Posterior cingulate gyrus (tissue), 11 donors: ENCODE measurements around the gene TEC.

Source experiments
- DNase-seq, 10 donors: peaks; one replicate each; pipeline versions ENCODE4 v3.0.0 to v3.0.0-alpha.2; 2020 to 2021; ENCODE audit warnings: mixed read lengths in 3 of 10
- intact Hi-C: fragments of 100-400 bp; cut with DNase I; formaldehyde crosslinking; loops from one replicate; pipeline ENCODE4 v1.15.1; 2023

Gene TEC

GRCh38 chr4:48129307-48130014 is 140.2 kb downstream of the TEC start:
- intact Hi-C loops, result no loop called here
- DNase-seq, result no peak

DNA sequence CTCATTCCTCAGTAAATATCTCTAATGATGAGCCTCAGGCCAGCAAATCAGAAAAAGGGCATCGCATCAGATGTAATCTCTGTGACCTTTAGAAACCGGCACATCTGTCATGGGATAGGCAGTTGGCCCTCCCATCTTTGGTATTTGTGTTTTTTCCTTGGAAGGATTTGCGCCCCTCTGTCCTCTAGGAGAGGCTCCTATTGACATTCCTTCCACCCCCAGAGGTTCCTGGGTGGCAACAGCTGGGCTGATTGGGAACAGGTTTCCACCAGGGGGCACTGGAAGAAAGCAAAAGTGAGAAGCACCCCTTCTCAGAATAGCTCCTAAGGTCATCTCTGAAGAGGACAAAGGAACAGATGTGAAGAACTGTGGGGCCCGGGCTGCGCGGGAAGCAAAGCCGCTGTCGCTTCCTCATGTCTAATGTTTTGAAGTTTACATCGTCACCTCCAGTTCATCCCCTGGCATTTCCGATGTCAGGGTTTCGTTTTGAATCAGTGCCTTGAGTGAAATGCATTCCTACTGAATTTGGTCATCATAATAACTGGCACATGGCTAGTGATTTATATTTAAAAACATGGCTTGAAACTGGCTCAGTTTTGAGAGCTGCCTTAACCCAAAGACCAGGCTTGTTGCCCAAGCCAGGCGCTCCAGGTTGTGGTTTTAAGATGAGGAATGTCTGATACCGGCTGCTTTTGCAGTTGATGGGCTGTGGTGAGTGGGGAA is 141.8 kb downstream of the TEC start:
- intact Hi-C loops, result no loop called here
- peak in 3 of 10 donors; percentile 10 to 33 (median 20) for DNase-seq

GRCh38 chr4:48127231-48127630 is 142.4 kb downstream of the TEC start:
- no peak for DNase-seq
- intact Hi-C loops, result no loop called here

DNA sequence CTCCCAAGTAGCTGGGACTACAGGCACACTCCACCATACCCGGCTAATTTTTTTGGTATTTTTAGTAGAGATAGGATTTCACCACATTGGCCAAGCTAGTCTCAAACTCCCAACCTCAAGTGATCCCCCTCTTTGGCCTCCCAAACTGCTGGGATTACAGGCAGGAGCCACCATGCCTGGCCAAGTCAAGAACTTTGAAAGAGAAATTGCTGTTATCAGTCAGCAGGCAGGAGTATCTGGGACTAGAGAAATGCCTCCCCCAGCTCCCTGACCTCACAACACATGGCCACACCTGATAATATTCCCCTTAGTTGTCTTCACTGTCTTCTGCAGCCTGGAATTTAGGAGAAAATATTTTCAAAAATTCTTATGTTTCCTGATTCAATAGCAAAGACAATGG is 143.0 kb downstream of the TEC start:
- intact Hi-C loops, result no loop called here
- no peak for DNase-seq

DNA sequence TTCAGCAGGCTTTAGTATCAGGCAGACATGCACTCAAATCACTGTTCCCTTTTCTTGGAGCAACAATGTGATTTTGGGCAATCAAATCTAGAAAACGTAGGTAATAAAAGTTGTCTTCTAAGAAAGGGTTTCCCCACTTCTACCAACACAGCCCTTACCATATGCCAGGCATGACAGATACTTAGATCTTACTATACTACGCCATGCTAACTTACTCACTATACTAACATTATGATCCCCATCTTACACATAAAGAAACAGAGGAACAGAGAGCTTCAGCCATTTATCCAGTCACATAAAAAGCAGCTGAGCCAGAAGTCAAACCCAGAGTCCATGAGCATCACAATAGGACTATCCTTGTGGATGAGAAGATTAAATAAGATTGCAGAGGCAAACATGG is 144.8 kb downstream of the TEC start:
- intact Hi-C loops, result no loop called here
- DNase-seq, result no peak

DNA sequence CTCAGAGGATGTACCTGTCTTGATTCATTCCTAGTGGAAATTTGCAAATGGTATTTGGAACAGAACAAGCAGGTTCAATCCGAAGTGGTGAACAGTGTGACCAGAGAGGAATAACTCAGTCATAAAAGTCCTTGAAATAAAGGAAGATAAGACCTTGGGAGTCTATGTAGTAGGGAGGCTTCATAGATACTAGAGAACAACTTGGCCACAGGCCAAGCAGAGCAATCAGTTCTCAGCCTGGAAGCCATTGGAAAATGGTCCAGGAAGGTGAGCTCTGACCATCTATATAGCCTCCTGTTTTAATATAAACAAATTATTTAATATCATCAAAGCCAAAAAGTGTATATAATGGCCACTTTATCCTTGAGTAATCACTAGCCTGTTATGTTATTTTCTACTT is 146.9 kb downstream of the TEC start:
- intact Hi-C loops, result no loop called here
- no peak for DNase-seq

DNA sequence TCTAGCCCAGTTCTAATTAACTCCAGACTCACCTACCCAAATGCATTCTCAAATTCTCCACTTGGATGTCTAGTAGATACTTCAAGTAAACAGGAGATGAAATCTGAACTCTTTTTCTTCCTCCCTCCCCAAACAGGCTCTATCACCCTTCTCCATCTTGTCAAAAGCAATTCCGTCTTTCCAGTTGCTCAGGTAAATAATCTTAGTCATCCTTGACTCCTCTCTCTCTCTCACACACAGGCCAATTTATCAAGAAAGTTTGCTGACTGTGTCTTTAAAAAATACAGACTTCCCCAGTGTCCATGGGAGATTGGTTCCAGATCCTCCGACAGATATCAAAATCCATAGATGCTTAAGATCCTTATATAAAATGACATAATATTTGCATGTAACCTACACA is 148.5 kb downstream of the TEC start:
- intact Hi-C loops, result no loop called here
- no peak for DNase-seq

DNA sequence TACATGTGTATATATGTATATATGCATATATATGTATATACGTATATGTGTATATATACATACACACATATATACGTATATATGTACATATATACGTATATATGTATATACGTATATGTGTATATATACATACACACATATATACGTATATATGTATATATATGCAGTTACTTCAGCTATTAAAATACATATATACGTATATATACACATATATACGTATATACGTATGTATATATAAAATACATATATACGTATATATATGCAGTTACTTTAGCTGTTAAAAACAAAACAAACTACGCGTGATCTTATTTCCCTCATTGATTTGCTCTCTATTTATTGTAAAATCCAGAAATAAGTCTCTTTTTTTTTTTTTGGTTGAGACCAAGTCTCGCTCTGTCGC is 149.5 kb downstream of the TEC start:
- no peak for DNase-seq
- intact Hi-C loops, result no loop called here

GRCh38 chr4:48119646-48120045 is 150.0 kb downstream of the TEC start:
- intact Hi-C loops, result no loop called here
- DNase-seq, result no peak

DNA sequence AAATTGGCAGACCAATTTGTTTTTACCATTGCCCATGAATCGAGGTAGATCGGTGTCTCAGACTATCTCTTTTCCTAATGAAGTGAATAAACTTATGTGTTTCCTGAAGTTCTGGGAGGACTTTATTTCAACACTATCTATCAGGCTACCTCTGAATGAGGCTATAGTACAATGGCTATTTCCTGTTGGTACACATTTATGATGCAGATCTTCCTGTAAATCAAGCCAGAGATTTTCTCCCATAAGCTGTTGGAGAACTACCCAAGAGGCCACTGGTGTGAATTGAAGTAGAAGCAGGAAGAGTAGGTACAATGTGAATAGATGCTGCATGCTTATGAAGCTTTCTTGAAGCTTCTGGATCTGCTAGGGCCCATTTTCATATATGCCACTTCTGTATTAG is 151.6 kb downstream of the TEC start:
- DNase-seq, result no peak
- intact Hi-C loops, result no loop called here

DNA sequence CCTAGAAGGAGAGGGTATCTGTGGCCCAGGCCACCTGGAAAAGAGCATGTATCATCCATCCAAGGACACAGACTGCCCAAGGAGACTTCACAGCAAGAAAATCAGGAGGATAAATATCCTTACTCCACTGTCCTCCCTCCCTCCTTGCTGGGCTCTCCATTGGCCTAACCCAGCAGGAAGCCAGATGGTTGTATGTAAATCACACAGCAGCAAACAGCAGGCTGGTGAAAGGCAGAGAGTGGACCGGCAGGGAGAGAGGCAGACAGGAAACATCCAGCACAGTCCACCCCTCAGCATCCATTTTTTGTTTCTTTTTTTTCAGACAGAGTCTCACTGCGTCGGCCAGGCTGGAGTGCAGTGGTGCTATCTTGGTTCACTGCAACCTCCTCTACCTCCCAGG is 153.1 kb downstream of the TEC start:
- intact Hi-C loops, result no loop called here
- no peak for DNase-seq

- no peak for DNase-seq
- intact Hi-C loops, result no loop called here
These were observed 155.2 kb downstream of the TEC start for GRCh38 chr4:48114412-48114811.

- no peak for DNase-seq
- intact Hi-C loops, result no loop called here
These were observed 157.5 kb downstream of the TEC start for GRCh38 chr4:48112017-48112667.

DNA sequence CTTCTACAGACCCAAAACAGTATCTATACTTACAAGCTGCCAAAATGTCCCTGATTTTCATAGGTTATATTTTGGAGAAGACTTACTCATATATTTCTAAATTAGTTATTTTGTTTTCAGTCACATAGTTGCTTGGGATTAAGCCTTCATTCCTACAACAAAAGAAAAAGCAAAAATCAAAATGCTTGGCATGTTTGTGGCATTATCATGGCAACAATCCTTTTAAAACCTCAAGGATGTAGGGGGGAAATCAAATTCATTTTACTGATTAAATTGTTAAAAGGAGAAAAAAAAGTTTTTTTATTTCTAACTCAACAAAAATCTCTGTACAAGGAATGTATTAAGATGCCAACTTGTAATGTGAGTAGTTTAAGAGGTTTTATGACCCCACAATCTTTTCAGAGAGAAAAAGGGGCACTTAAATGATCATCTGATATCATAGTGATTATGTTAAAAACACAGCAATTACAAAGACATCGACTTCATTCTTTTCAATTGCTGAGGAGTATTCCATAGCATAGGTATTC is 159.1 kb downstream of the TEC start:
- intact Hi-C loops, result no loop called here
- no peak for DNase-seq

DNA sequence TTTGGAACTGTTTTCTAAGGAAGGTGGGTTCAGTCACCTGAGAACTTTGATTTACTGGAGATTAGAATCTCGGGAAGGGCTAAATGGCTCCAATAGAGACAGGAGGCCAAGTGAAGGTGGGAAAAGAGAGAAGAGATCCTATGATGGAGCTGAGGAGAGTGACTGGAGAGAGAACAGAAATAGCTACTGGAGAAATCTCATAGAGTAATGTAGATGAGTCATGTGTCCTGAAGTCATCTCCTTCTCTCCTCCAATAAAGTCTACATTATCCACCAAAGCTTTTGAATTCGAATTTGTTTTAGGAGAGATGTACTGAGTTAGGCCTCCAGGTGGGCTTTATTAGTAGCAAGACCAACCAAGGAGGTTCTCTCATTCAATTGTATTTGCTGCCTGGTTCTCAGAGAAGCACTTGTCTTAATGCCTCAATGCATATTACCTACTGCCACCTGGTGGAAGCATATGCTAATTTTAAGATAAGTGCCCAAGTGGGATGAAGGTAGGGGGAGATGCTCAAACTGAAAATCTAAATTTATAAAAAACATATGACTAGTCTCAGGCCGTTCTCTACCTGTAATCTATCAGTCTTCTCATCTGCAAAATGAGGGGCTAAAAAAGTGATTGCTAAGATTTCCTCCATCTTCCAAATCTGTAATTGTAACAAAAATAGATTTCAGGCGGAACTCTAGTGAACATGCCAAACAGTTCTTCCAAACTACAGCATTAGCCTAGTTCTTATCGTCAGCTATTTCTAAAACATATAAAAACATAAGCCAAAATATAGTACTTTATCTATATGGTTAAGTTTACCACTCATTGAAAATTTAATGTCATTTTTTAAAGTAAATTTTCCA is 160.0 kb downstream of the TEC start:
- DNase-seq, result no peak
- intact Hi-C loops, result no loop called here

GRCh38 chr4:48108309-48109073 is 161.1 kb downstream of the TEC start:
- DNase-seq, result no peak
- intact Hi-C loops, result no loop called here

DNA sequence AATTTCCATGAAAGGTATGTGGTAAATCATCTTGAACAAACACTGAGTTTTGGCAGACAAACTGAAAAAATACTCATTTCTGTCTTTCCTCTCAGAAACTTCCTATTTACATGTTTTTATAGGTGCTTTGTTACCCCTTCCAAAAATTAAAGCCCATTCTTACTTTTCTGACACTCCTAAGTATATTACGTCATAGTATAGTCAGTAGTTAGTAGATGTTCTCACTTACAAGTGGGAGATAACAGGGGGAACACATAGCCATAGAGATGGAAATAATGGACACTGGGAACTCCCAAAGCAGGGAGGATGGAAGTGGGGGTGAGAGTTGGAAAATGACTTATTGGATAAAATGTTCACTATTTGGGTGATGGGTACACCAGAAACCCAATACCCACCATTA is 164.4 kb downstream of the TEC start:
- intact Hi-C loops, result no loop called here
- no peak for DNase-seq

- intact Hi-C loops, result no loop called here
- DNase-seq, result no peak
These were observed 166.0 kb downstream of the TEC start for GRCh38 chr4:48103483-48104139.

DNA sequence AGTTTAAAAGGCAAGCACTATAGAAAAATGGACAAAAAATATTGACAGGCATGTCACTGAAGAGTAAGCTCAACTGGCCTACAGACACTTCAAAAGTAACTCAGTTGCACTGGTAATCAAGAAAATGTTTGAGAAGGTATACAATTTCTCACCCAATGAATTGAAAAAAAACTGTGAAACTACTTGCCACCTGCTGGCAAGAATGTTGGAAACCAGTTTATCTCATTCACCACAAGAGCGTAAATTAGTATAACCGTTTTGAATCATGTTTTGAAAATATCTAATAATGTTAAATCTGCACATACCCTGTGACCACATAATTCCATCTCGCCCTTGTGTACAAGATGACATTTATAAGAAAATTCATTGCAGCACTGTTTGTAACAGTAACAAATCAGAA is 167.3 kb downstream of the TEC start:
- intact Hi-C loops, result no loop called here
- DNase-seq, result no peak

DNA sequence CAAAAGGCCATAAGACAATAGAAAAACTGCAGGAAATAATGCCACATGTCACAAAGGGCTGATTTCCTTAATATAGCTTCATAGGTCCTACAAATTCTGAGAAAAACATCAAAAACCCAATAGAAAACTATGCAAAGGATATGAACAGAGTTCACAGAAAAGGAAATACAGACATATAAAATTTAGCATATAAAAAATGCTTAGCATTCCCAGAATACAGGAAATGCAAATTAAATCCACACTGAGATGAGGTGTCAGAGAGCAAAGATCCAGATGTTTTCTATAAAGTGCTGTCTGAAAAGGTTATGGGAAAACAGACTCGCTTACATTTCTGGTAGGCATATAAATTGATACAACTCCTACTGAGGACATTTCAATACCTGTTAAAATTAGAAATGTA is 169.4 kb downstream of the TEC start:
- intact Hi-C loops, result no loop called here
- DNase-seq, result no peak
